ENCODE data around the gene ERP27. TPM values are rescaled to one million over a fixed set of nuclear protein-coding genes. Genes with fewer than 3 reads are reported as not detected.

The ERP27 gene
- total RNA-seq, 3 donors from 2014 or later: 0.96 to 8.5 (median 7.8) TPM

GRCh38 chr12:14942196-14942931, 4.0 kb upstream of the ERP27 start:
- Histone ChIP-seq H3K4me3 (no peak overlapping the region), H3K9me3 (no peaks in the 10 kb centered on the region), H3K27ac (peak overlapping the region in 1 of 2 donors; percentile 10), H3K36me3 (no peaks in the 10 kb centered on the region), H3K4me1 (no peaks in the 10 kb centered on the region), H3K27me3 (no peaks in the 10 kb centered on the region)
- intact Hi-C loops (cut with DNase I; ENCODE audit: low total_unique reads): no loop called here
- no peak for DNase-seq (ENCODE audit: low spot score in 2 of 2)
- TF ChIP-seq POLR2AphosphoS5 (IDR thresholded peaks at IDR 0.05) (no peak), POLR2A (IDR thresholded peaks at IDR 0.05) (no peak), CTCF (IDR thresholded peaks at IDR 0.05) (no peak)

- Histone ChIP-seq H3K27me3 (no peaks in the 10 kb centered on the region), H3K4me3 (no peak overlapping the region), H3K27ac (no peak overlapping the region), H3K4me1 (no peaks in the 10 kb centered on the region), H3K9me3 (no peaks in the 10 kb centered on the region), H3K36me3 (no peaks in the 10 kb centered on the region)
- intact Hi-C loops (cut with DNase I; ENCODE audit: low total_unique reads): no loop called here
- TF ChIP-seq POLR2A (IDR thresholded peaks at IDR 0.05) (no peak), CTCF (IDR thresholded peaks at IDR 0.05) (no peak), POLR2AphosphoS5 (IDR thresholded peaks at IDR 0.05) (no peak)
- no peak for DNase-seq (ENCODE audit: low spot score in 2 of 2)
These were observed 3.0 kb upstream of the ERP27 start for GRCh38 chr12:14941369-14941768.

- intact Hi-C loops (cut with DNase I; ENCODE audit: low total_unique reads): no loop called here
- no peak for DNase-seq (ENCODE audit: low spot score in 2 of 2)
These were observed 648 bp downstream of the ERP27 start for GRCh38 chr12:14937689-14938088.

GRCh38 chr12:14937014-14937413, 1.3 kb downstream of the ERP27 start:
- H3K27ac ChIP-seq: no peak overlapping the region
- H3K4me3 ChIP-seq: no peak overlapping the region
- H3K27me3 ChIP-seq: no peaks in the 10 kb centered on the region
- intact Hi-C loops (cut with DNase I; ENCODE audit: low total_unique reads): no loop called here
- TF ChIP-seq CTCF (IDR thresholded peaks at IDR 0.05) (no peak), POLR2A (IDR thresholded peaks at IDR 0.05) (no peak), POLR2AphosphoS5 (IDR thresholded peaks at IDR 0.05) (no peak)
- DNase-seq (ENCODE audit: low spot score in 2 of 2): no peak
- no peaks in the 10 kb centered on the region for H3K4me1 ChIP-seq
- no peaks in the 10 kb centered on the region for H3K36me3 ChIP-seq
- H3K9me3 ChIP-seq: no peaks in the 10 kb centered on the region

More at GRCh38 chr12:14937689-14938088, 648 bp downstream of the ERP27 start:
- Histone ChIP-seq H3K27me3 (no peaks in the 10 kb centered on the region), H3K9me3 (no peaks in the 10 kb centered on the region), H3K4me3 (no peak overlapping the region), H3K4me1 (no peaks in the 10 kb centered on the region), H3K27ac (no peak overlapping the region), H3K36me3 (no peaks in the 10 kb centered on the region)
- TF ChIP-seq POLR2AphosphoS5 (IDR thresholded peaks at IDR 0.05): no peak
- TF ChIP-seq CTCF (IDR thresholded peaks at IDR 0.05): no peak
- TF ChIP-seq POLR2A (IDR thresholded peaks at IDR 0.05): no peak

GRCh38 chr12:14936224-14936861, 2.0 kb downstream of the ERP27 start:
- intact Hi-C loops (cut with DNase I; ENCODE audit: low total_unique reads): no loop called here
- H3K9me3 ChIP-seq: no peaks in the 10 kb centered on the region
- no peak for TF ChIP-seq POLR2A (IDR thresholded peaks at IDR 0.05)
- H3K4me3 ChIP-seq: no peak overlapping the region
- no peaks in the 10 kb centered on the region for H3K27me3 ChIP-seq
- no peaks in the 10 kb centered on the region for H3K36me3 ChIP-seq
- no peaks in the 10 kb centered on the region for H3K4me1 ChIP-seq
- H3K27ac ChIP-seq: no peak overlapping the region
- DNase-seq (ENCODE audit: low spot score in 2 of 2): no peak
